A549 (cell line): Measurements from ENCODE around the gene PYGL. TPM values are rescaled to one million over a fixed set of nuclear protein-coding genes. Genes with fewer than 3 reads are reported as not detected.

Experiments used
- ATAC-seq, 2 experiments: fragments of 200-7000 bp in 1 of 2; fragments of >200 bp in 1 of 2; cut with Nextera tagmentation in 1 of 2; cut with Tn5 transposase in 1 of 2; 3 replicates each; pipeline versions ENCODE4 v1.8.0 to v1.9.1; 2018 to 2020; ENCODE audit warnings: mild to moderate bottlenecking in 1 of 2, moderate library complexity in 1 of 2
- CTCF ChIA-PET: fragments of 300-600 bp; sonication (Branson Sonifier 250); formaldehyde crosslinking; extraction: SDS; loops from one replicate; lab custom pipeline; 2021; ENCODE audit warnings: antibody characterized with exemption, inconsistent platforms; lab: Yijun Ruan, JAX
- POLR2A ChIA-PET: fragments of 350-600 bp; formaldehyde crosslinking; extraction: SDS; loops from one replicate; lab custom pipeline; 2021; ENCODE audit warnings: antibody characterized with exemption, inconsistent platforms; lab: Yijun Ruan, JAX
- DNase-seq, 2 experiments: peaks; one replicate each; pipeline versions ENCODE4 v3.0.0 to v3.0.0-alpha.2; 2011 to 2016; ENCODE audit warnings: low read depth in 1 of 2, low spot score in 1 of 2
- FAIRE-seq: peaks from 2 replicates; lab custom pipeline; 2011; peaks lifted over from hg19 to GRCh38; lab: Jason Lieb, UNC
- H3K27ac ChIP-seq, 2 experiments: fragments of >200 bp; sonication (Bioruptor Twin); formaldehyde crosslinking; 3 replicates each; pipeline ENCODE4 v1.5.1; 2016 to 2017
- H3K4me1 ChIP-seq: fragments of >200 bp; sonication (Bioruptor Twin); formaldehyde crosslinking; 3 replicates; pipeline ENCODE4 v1.6.1; 2016
- H3K4me2 ChIP-seq: fragments of >200 bp; sonication (Bioruptor Twin); formaldehyde crosslinking; 3 replicates; pipeline ENCODE4 v1.6.1; 2016
- H3K4me3 ChIP-seq: fragments of >200 bp; sonication (Bioruptor Twin); formaldehyde crosslinking; 3 replicates; pipeline ENCODE4 v1.5.1; 2016
- H3K9me3 ChIP-seq: fragments of >200 bp; sonication (Bioruptor Twin); formaldehyde crosslinking; 3 replicates; pipeline ENCODE4 v1.6.1; 2016
- CEBPB ChIP-seq, 2 experiments: fragments of >200 bp in 1 of 2; sonication (Bioruptor Twin) in 1 of 2; formaldehyde crosslinking in 1 of 2; IDR thresholded peaks; 2 replicates each; pipeline ENCODE4 v1.6.1; 2012 to 2016
- ELK1 ChIP-seq: fragments of 150-350 bp; IDR thresholded peaks from 2 replicates; pipeline ENCODE4 v1.6.1; 2014; ENCODE audit warnings: low read depth, mild to moderate bottlenecking, low read length
- ESRRA ChIP-seq: fragments of 150-350 bp; IDR thresholded peaks from 2 replicates; pipeline ENCODE4 v1.6.1; 2014; ENCODE audit warnings: mild to moderate bottlenecking, low read length, borderline replicate concordance
- FOSB ChIP-seq: fragments of 250-450 bp; sonication (Bioruptor Pico); IDR thresholded peaks from 2 replicates; pipeline ENCODE4 v1.5.0; 2020; ENCODE audit warnings: mild to moderate bottlenecking, moderate library complexity
- HMGXB4 ChIP-seq: fragments of 250-450 bp; sonication (Bioruptor Pico); IDR thresholded peaks from 2 replicates; pipeline ENCODE4 v1.5.0; 2021; ENCODE audit warnings: mild to moderate bottlenecking, moderate library complexity, borderline replicate concordance
- JUNB ChIP-seq: fragments of >200 bp; sonication (Bioruptor Twin); formaldehyde crosslinking; IDR thresholded peaks from 2 replicates; pipeline ENCODE4 v1.6.1; 2016
- MAFK ChIP-seq: fragments of 450-650 bp; IDR thresholded peaks from 2 replicates; pipeline ENCODE4 v1.6.1; 2014; ENCODE audit not compliant: partially characterized antibody
- MYC ChIP-seq: IDR thresholded peaks from 2 replicates; pipeline ENCODE4 v1.6.1; 2012; ENCODE audit warnings: mild to moderate bottlenecking, inconsistent platforms, low read length, improper control_type of control experiment, borderline replicate concordance
- PBX3 ChIP-seq: IDR thresholded peaks from 2 replicates; pipeline ENCODE4 v1.6.1; 2012
- PHF8 ChIP-seq: fragments of 200-600 bp; sonication (generic); IDR thresholded peaks from 2 replicates; pipeline ENCODE4 v1.6.1; 2016; ENCODE audit warnings: low read depth, mild to moderate bottlenecking, antibody characterized with exemption, moderate library complexity, borderline replicate concordance
- RAD21 ChIP-seq, 2 experiments: fragments of >200 bp in 1 of 2; sonication (Bioruptor Twin) in 1 of 2; formaldehyde crosslinking in 1 of 2; IDR thresholded peaks in 1 of 2; conservative IDR thresholded peaks in 1 of 2; 2 replicates in 1 of 2; 3 replicates in 1 of 2; pipeline ENCODE4 v1.6.1; 2012 to 2018; ENCODE audit warnings: inconsistent platforms in 1 of 2
- RARB ChIP-seq: fragments of 250-450 bp; sonication (Bioruptor Pico); IDR thresholded peaks from 2 replicates; pipeline ENCODE4 v1.8.0; 2021; ENCODE audit warnings: mild to moderate bottlenecking, moderate library complexity
- RNF2 ChIP-seq: fragments of 200-600 bp; sonication (generic); IDR thresholded peaks from 2 replicates; pipeline ENCODE4 v1.6.1; 2016; ENCODE audit warnings: low read depth, mild to moderate bottlenecking, antibody characterized with exemption, moderate library complexity, borderline replicate concordance
- TFCP2L1 ChIP-seq: fragments of 250-450 bp; sonication (Bioruptor Pico); IDR thresholded peaks from 2 replicates; pipeline ENCODE4 v1.5.0; 2021; ENCODE audit warnings: mild to moderate bottlenecking
- ZC3H11A ChIP-seq: fragments of 450-650 bp; IDR thresholded peaks from 2 replicates; pipeline ENCODE4 v1.6.1; 2014; ENCODE audit warnings: antibody characterized with exemption, mild to moderate bottlenecking
- whole genome bisulfite sequencing: methylation state at CpG from one replicate; pipeline ENCODE4 v1.1.6; 2017; ENCODE audit errors: missing lambda C conversion rate; 5-methylcytosine and 5-hydroxymethylcytosine counted together
- polyA plus RNA-seq, 4 experiments: library from polyadenylated mRNA; depleted of rRNA in 3 of 4; stranded (reverse); fragments of >200 nt; fragmentation: RNase III in 1 of 4; extraction: RNeasy Plus Mini Kit Qiagen cat#74134 plus additional on column Dnase treatment in 1 of 4; gene quantifications; 2 replicates in 3 of 4; 3 replicates in 1 of 4; pipeline ENCODE4 v1.2.3, GENCODE V29; 2011 to 2017

Gene PYGL
- polyA plus RNA-seq, 2 of the 4 experiments (the other 2 are of a cell fraction) = 112 to 122 TPM

- TF ChIP-seq RNF2 = no peak
Observed at GRCh38 chr14:50953502-50953901, 9.2 kb upstream of the PYGL start (continued).

- TF ChIP-seq PHF8 = no peak
- TF ChIP-seq RARB (CRISPR knock-in tag) = no peak
- TF ChIP-seq RAD21 (conservative IDR thresholded peaks at IDR 0.05 in 1 of 2, IDR thresholded peaks at IDR 0.05 in 1 of 2) = no peak
- peak; percentile 97 for TF ChIP-seq MAFK
- H3K4me3 ChIP-seq = no peak overlapping the region
- no peak for ATAC-seq
- 96% methylated on average over 6 of the region's 6 CpGs for WGBS
- no peak for FAIRE-seq
- ChIA-PET POLR2A (no interaction called here), CTCF (interaction anchor here (0.8 to 1.3 kb wide), 2 partner anchors 16 to 825 kb away, joined by 3 read pairs; no protein-coding TSS in a partner anchor)
- H3K4me1 ChIP-seq = peaks cover 13% of the 10 kb centered on the region
- no peak overlapping the region for H3K4me2 ChIP-seq
- no peak overlapping the region for H3K27ac ChIP-seq
- no peaks in the 10 kb centered on the region for H3K9me3 ChIP-seq
- DNase-seq = no peak
Observed at GRCh38 chr14:50951032-50951431, 6.7 kb upstream of the PYGL start.

- TF ChIP-seq ZC3H11A (no peak), PBX3 (no peak), HMGXB4 (CRISPR knock-in tag) (no peak), JUNB (no peak), CEBPB (IDR thresholded peaks at IDR 0.05) (no peak), FOSB (CRISPR knock-in tag) (no peak), ESRRA (no peak), MYC (no peak), ELK1 (no peak), MAFK (no peak)
- peaks cover 4% of the 10 kb centered on the region; the same call in 2 of the 3 replicates for H3K4me1 ChIP-seq
- ChIA-PET POLR2A (interaction anchor here (1.4 kb wide), 1 partner anchor 147 kb away, joined by 3 read pairs; the partner anchor contains the start of gene TRIM9), CTCF (interaction anchor here (1.1 kb wide), 1 partner anchor 273 kb away, joined by 3 read pairs; no protein-coding TSS in a partner anchor)
- 63% methylated on average over 2 of the region's 2 CpGs for WGBS
- no peaks in the 10 kb centered on the region for H3K9me3 ChIP-seq
- no peak overlapping the region for H3K4me2 ChIP-seq
- DNase-seq = no peak
- no peak overlapping the region for H3K4me3 ChIP-seq
- FAIRE-seq = no peak
- ATAC-seq = no peak
- no peak overlapping the region for H3K27ac ChIP-seq
Observed at GRCh38 chr14:50948205-50948604, 3.9 kb upstream of the PYGL start.

- CTCF ChIA-PET = interaction anchor here (5.0 kb wide), 1 partner anchor 7 kb away, joined by 29 read pairs; no protein-coding TSS in a partner anchor
- WGBS = 84% methylated on average over 4 of the region's 4 CpGs
Observed at GRCh38 chr14:50947446-50947845, 3.2 kb upstream of the PYGL start.

More at GRCh38 chr14:50947446-50947845, 3.2 kb upstream of the PYGL start:
- Histone ChIP-seq H3K4me2 (no peak overlapping the region), H3K4me1 (peaks cover 9% of the 10 kb centered on the region; the same call in 2 of the 3 replicates), H3K4me3 (no peak overlapping the region), H3K27ac (no peak overlapping the region), H3K9me3 (no peaks in the 10 kb centered on the region)
- TF ChIP-seq TFCP2L1 = no peak
- DNase-seq (no peak), ATAC-seq (no peak), FAIRE-seq (no peak)
- POLR2A ChIA-PET = no interaction called here
